GM19035 (cell line): ENCODE measurements around the gene MRPL27.

Experiments
- ATAC-seq: cut with Tn5 transposase; IDR thresholded peaks from one replicate; pipeline ENCODE4 v1.9.1; 2021; ENCODE audit not compliant: unreplicated experiment

The MRPL27 gene

DNA sequence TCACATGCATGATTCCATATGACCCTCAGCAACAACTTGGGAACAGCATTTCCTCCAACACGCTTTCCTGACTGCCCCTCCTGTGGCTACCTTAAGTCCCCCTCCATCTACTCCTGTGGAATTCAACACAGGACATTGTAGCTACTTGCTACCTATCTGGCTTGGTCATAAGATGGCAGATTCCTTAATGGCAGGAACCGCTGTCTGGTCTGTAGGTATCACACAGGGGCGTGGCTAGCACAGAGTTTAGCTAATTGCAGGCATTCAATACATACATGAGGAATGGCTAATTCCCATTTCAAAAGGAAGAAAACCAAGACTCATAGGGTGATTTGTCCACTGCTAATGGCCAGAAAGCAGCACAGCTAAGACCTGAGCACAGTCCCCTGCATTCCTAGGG is 15.7 kb upstream of the MRPL27 start:
- no peak for ATAC-seq

DNA sequence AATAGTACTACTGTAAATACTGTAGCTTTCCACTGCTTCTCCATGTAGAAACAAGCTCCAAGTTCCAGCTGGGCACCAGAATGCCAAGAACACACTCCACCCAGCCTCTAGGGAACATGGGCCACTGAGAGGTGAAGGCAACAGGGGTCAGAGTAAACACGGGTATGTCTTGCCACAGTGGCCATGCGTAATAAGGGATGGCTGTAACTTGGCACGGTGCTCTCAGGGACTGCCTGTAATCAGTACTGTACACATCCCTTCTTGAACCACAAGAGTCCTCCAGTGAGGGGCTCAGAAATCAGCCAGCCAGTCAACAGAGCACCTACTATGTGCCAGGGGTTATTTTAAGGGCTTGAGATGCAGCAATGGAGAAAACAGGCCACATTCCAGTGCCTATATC is 13.5 kb upstream of the MRPL27 start:
- ATAC-seq = no peak

DNA sequence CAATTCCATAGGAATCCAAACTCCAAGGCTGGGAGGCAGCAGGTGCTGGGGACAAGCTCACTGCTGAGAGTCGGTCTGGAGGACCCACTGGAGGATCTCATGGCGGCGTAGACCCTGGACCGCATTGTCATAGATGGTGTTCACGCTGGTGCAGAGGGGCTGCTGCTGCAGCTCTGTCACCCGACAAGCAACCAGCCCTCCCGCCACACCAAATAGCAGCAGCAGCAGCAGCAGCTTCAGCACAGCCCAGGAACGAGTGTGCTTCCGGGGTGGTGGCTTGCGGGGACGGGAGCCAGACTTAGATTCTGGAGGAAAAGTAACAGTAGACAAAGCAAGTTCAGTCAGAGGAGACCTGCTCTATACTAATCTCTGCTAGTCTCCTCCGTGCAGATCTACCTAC is 9.9 kb upstream of the MRPL27 start:
- no peak for ATAC-seq

DNA sequence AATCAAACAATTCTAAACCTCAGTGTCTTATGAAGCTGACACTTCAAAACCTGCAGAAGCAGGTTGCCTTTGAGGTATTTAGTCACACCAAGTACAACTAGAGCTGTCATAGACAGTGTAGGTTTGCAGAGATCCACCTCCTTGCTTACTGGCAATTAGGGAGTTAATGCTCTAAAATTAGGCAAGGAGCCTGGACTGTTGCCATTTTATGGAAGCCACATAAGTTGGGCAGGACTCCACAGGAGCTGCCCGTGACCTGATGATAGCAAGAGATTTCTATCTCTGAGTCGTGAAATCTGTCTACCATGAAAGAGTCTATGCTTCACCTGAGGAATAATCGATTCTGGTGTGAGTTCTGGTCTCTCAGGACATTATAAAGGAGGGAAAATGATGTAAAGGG is 8.9 kb upstream of the MRPL27 start:
- no peak for ATAC-seq

DNA sequence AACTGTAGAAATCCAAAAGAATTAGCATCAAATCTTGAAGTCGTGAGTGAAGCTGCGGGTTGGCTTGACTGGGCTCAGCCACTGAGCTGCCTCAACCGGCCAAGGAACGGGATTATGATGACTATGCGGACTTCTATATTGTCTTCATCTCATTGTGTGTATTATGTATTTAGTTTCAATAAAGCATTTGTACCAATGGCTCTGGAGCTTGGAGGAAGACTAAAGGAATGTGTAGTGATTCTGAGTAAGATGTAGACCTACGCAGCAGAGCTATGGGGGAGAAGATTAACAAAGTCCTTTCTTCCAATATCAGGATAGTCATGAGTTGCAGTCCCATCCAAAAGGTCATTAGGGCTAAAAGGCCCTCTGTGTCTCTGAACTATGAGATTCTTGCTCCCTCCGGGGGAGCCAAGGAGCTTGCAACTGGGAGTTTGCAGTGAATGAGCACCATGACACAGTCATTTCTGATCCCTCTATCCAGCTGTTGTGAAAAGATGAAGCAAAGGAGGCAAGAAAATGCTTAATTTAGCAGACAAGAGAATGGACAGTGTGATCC is 8.4 kb upstream of the MRPL27 start:
- no peak for ATAC-seq

DNA sequence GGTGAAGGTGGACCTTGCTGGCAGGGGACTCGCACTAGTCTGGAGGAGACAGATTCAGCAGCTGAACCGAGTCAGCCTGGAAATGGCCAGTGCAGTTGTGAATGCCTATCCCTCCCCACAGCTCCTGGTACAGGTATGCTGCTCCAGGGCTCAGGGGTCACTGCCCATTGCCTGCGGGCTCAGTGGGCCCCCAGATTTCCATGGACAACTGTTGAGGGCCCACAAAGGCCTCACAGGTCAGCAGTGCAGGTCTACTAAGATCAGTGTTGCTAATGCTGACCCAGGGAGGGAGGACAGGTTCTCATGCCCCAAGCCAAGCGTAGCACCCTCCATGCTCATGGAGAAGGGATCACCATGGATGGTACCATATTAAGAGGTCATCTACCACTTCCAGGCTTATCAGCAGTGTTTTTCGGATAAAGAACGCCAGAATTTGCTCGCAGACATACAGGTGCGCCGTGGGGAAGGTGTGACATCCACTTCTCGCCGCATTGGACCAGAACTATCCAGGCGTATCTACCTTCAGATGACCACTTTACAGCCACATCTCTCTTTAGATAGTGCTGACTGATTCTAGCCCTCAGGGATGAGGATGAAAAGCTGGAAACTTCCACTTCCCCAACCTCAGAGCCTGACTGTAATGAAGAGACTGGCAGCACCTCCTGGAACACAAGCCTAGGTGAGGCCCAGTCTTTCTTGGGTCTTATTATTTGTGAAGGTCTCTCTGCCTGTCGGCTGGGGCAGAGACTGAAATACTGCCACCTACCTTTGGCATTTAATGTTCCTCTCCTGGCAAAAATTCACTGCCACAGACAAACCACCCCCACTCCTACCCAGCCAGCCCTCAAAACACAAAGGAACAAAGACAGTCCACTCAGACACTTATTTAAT is 7.6 kb upstream of the MRPL27 start:
- ATAC-seq = no peak

DNA sequence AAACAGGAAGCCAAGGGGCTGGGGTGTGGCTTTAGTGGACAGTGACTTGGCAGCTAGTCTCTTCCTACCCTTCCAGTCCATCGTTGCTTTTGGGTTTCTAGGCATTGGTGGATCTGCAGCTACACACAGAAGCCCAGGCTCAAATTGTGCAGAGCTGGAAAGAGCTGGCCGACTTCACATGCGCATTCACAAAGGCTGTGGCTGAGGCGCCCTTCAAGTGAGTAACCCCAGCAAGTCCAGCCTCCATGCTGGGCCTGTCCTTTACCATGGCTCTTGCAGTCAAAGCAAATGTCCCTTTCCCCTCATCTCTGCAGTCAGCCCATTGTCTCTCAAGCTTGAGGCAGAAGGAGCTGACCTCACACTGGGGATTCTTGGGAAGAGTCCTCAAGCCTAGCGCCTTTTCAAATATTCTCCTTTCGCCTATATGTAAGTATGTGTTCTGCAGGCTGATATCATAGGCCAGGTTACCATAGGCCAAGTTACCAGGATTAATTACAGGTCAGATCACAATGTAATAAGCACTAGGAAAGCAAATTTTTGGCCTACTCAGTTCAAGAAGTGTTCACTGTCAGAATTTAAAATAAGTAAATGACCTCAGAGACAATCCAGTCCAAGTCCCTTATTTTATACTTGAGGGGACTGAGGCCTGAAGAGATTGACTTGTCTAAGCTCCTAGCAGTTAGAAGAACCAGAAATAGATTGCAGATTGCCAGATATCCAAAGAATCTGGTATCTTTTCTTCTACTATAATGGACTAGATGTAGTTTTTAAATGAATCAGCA is 6.6 kb upstream of the MRPL27 start:
- ATAC-seq = no peak

DNA sequence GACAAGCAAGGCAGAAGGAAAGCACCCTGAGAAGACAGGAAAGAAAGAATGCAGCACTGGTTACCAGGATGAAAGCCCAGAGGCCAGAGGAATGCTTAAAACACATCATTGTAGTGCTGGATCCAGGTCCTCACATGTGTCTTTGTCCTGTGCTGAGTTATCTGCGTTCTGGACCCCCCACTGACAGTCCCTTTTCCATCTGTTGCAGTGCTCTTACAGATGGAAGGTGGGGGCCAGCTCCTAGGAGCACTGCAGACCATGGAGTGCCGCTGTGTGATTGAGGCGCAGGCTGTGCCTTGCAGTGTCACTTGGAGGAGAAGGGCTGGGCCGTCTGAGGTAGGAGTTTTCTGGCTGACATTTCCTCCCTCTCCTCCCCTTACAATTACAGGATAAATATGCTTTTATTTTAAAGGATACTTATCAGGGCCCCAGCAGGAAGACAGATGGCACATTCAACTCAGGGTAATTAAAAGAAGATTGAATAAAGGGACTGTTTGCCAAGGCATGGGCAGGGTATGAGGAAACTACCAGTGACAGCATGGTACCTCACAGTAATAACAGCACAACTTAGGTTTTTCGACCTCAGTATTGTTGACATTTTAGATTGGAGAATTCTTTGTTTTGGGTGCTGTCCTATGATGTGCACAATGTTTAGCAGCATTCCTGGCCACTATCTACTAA is 3.0 kb upstream of the MRPL27 start:
- ATAC-seq = no peak

DNA sequence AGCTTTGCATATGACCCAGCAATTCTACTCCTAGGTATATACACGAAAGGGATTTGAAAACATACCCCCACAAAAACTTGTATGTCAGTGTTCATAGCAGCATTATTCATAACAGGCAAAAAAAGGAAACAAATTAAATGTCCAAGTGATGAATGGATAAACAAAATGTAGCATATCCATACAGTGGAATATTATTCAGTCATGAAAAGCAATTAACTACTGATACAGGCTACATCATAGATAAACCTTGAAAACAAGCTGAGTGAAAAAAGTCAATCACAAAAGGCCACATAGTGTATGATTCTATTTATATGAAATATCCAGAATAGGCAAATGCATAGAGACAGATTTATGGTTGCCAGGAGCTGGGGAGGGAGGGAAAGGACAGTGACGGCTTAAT is 721 bp upstream of the MRPL27 start:
- ATAC-seq = no peak

DNA sequence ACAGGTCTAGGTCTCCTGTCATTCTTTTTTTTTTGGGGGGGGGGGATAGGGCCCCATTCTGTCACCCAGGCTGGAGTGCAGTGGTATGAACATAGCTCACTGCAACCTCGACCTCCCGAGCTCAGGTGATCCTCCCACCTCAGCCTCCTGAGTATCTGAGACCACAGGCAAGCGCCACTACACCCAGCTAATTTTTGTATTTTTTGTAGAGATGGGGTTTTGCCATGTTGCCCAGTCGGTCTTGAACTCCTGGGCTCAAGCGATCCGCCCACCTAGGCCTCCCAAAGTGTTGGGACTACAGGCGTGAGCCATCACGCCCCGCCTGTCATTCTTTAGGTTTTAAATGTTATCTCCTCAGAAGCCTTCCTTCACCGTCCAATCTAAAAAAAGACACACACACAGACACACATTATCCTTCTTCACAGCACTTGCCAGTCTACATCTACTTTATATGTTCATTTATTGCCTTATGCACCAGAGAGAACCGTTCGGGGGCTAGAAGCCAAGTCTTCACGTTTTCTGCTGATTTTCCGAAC is 694 bp downstream of the MRPL27 start:
- no peak for ATAC-seq

DNA sequence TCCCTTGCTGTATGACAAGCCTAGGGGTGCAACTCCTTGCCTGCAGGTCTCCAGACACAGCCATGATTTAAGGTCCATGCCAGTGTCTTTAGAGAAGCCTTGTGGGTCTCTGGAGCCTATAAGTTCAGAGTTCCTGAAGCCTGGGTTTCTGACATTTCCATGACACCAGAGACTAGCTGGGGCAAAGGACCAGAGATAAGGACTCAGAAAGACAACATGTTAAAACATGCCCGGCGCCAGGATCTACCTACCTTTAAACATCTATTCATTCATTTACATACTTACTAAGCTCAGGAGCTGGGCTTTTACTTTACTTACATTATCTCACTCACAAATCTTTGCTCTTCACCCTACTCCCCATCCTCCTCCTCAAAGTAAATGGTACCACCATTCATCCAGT is 1.5 kb downstream of the MRPL27 start:
- no peak for ATAC-seq

DNA sequence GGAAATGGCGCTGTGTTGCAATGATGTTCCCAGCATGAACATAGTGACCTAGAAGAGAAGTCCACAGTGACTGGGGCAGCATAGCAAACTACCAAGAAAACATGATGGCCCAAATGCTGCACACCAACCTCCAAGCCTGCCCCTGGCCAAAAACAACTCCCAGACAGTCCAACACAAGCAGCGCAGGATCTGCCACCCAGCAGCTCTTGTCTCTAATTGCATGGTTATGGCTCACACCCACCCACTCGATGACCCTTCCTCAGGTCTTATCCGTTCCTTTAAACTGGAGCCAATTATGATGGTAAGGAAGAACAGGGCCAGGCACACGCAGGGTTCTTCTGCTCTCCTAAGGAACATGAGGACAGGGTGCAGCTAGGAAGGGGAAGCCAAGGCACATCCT is 2.9 kb downstream of the MRPL27 start:
- ATAC-seq = no peak

DNA sequence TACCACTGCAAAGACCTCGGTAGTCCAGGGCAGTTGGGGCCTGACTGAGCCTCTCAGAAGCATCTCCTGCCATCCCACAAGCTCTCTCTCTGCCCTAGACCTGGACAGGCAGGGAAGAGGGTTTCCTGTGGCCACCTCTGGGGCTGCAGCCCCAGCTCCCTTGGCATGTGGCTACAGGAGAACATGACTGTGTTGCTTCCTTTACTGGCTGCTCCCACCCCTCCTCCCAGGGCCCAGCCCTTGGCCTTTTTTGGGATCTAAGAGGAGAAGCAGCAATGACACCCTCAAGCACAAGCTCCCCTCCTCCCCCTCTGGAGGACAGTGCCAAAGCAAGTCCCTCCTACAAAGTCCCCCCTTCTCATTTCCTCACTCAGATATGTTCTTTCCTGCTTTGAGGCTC is 5.6 kb downstream of the MRPL27 start:
- no peak for ATAC-seq

DNA sequence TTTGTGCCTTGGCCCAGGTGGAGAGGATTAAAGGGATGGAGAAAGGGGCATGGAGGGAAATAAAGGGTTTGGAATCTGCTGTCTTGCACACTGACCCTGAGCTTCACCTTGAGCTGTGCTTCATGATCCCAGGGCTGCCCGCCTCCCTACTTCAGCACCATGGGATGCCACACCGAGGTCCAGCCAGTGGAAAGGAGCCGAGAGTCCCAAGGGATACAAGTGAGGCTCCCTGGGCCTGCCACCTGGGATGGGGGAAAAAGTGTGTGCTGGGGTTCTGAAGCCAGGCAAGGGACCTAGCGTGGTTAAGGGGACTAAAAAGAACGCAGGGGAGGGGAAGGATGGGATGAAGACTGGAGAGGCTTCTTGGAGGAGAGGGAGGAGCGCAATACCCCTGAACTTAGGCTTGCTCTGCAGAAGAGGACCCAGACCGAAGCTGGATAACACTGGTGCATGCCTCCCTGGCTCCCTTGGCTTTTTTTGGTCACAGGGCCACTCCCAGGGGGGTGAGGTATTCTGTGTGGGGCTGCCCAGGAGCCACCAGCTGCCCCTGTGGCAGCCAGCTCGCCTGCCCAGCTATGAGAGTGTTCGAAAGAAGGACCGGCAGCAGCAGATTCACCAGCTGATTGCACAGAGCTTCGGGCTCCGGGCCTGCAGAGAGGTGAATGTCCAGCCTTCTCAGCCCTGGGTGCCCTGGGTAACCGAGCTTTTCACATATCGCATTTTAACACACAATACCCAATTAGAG is 7.2 kb downstream of the MRPL27 start:
- no peak for ATAC-seq

DNA sequence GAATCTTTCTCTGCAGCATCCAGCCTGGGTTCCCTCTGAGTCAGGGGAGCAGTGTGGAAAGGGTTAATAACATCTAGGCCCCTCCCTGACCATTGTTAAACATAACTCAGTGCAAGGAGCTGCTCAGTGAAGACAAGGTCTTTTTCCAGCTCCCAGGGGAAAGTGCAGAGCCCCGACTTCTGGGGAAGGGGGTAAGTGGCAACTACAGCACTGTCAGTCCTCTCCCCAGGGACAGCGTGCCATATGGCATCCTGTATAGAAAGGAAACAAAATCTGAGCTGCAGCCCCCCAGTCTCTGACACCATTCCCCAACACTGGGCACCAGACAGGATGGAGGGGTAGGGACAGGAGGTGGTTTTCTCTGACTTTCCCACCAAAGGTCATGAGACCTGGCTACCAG is 7.8 kb downstream of the MRPL27 start:
- ATAC-seq = no peak

DNA sequence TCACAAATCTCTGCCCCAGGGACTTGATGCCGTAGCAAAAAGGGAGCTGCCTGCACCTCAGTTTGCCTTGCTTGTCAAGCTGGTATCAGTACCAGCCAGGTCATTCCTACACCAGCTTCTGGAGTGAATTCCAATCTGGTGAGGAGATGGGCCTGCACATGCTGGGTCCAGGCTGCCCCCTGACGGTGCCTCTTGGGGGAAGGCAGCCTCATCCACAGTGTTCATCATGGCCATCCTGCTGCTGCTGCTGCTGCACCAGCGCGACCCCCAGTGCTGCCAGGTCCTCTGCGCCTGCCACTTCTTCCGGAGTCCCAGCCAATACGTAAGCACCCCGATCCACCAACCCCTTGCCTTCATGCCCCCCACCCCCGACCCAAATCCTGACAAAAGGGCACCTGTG is 8.3 kb downstream of the MRPL27 start:
- no peak for ATAC-seq

DNA sequence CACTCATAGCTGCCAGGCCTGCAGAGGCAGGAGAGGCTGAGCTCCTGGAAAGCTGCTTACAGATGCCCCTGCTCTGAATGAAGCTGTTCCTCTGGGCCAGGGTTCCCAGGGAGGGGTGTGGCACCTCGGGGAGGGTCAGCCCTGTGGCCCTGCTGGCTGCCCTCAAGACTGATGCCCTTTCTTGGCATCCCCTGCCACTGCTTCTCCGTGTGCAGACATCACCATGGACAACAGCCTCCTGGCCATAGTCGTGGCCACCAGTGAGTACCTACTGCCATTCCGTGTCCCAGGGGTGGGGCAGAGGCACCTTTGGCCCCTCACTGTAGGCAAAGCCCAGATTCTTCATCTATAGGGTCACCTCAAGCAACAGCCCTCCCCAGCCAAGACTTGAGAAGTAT is 8.9 kb downstream of the MRPL27 start:
- no peak for ATAC-seq

DNA sequence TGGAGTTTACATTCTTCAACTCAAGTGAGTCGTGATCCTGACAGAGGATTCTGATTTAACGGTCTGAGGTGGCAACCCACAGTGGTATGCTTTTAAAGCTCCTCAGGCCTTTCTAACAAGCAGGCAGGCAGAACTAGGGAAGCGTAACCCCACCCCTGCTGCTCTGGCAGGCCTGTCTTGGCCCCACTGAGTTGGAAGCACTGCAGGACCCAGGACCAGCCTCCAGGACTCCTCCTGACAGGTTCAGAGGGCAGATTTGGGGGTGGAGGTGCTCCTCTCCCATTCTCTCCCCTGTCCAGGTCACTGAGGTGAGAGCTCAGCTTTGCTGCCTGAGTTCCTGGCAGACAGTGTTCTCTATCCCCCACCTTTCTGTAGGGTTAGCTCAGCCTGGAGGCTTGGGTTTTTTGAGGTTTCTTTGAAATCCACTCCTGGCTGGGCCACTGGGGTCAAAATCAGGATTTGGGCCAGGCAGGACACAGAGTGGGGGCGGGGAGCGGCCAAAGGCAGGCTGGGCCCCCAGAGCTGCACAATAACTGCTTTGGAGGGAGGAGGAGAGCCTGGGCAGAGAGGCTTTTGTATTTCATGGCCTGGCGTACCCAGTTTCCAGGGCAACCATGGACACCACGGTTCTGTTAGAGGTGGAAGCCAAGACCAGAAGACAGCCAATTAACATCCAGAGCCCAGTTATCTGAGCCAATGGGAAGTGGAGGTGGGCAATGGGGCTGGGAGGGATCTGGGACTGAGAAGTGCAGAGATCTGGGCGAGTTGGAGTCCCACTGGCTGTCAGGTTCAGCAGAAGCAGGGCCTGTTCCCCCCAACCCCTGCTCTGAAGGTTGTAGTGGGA is 9.5 kb downstream of the MRPL27 start:
- ATAC-seq = no peak

DNA sequence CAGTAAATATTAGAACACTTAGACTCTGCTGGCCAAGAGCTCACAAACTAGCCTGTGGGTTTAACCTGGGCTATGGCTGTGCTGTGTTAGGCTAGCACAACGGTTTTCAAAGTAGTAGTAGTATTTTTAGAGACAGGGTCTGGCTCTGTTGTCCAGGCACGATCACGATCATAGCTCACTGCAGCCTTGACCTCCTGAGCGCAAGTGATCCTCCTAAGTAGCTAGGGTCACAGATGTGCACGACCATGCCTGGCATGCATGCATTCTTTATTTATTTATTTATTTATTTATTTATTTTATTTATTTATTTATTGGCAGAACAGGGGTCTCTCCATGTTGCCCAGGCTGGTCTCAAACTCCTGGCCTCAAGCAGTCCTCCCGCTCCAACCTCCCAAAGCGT is 10.3 kb downstream of the MRPL27 start:
- ATAC-seq = no peak
